ENCODE results near the gene ZDHHC5. TPM values are rescaled to one million over a fixed set of nuclear protein-coding genes. Genes with fewer than 3 reads are reported as not detected.
A peak's percentile ranks its signal among the peaks of the same experiment; 100 is the strongest.

ZDHHC5 gene
- total RNA-seq, 1 experiment from 2014 or later, result 51.6 TPM

- Mint-ChIP-seq H3K4me1 (peaks cover 46% of the 10 kb centered on the region), H3K27me3 (ENCODE audit: low read depth) (no peaks in the 10 kb centered on the region), H3K9me3 (no peaks in the 10 kb centered on the region), H3K27ac (no peak overlapping the region), H3K4me3 (no peak overlapping the region), H3K36me3 (peaks cover 13% of the 10 kb centered on the region)
- no peak for ATAC-seq
- TF ChIP-seq JUN (CRISPR knock-in tag; IDR thresholded peaks at IDR 0.05) (no peak), FOXP1 (CRISPR knock-in tag; IDR thresholded peaks at IDR 0.05; ENCODE audit: borderline replicate concordance) (no peak)
- CTCF ChIA-PET, result interaction anchor here (1.0 to 1.2 kb wide), 3 partner anchors 19 to 68 kb away, joined by 3 to 4 read pairs (median 4); partner anchors contain the start of gene BTBD18
- DNase-seq (ENCODE audit: low spot score), result no peak
- POLR2A ChIA-PET, result no interaction called here
Measured at GRCh38 chr11:57732661-57733060, 64.7 kb downstream of the ZDHHC5 start.

- TF ChIP-seq ZNF317 (CRISPR knock-in tag; IDR thresholded peaks at IDR 0.05; ENCODE audit: borderline replicate concordance, low read depth), result no peak
- TF ChIP-seq ZNF219 (CRISPR knock-in tag; IDR thresholded peaks at IDR 0.05; ENCODE audit: borderline replicate concordance), result no peak
- TF ChIP-seq KAT7 (CRISPR knock-in tag; IDR thresholded peaks at IDR 0.05; ENCODE audit: borderline replicate concordance), result no peak
- TF ChIP-seq ZNF281 (CRISPR knock-in tag; IDR thresholded peaks at IDR 0.05), result no peak
- no peak for TF ChIP-seq NFYB (CRISPR knock-in tag; conservative IDR thresholded peaks at IDR 0.05; ENCODE audit: low read depth)
- no peak for TF ChIP-seq ZBTB43 (CRISPR knock-in tag; IDR thresholded peaks at IDR 0.05)
- TF ChIP-seq TCF7 (CRISPR knock-in tag; IDR thresholded peaks at IDR 0.05; ENCODE audit: low read depth), result no peak
- no peak for TF ChIP-seq NFE2L1 (CRISPR knock-in tag; IDR thresholded peaks at IDR 0.05)
- TF ChIP-seq NR1H2 (CRISPR knock-in tag; IDR thresholded peaks at IDR 0.05), result no peak
- TF ChIP-seq USF2 (CRISPR knock-in tag; IDR thresholded peaks at IDR 0.05), result no peak
- no peak for TF ChIP-seq ZNF425 (CRISPR knock-in tag; conservative IDR thresholded peaks at IDR 0.05)
- ATAC-seq (peak; percentile 62), DNase-seq (ENCODE audit: low spot score) (no peak)
- ChIA-PET CTCF (interaction anchor here (2.0 kb wide), 1 partner anchor 65 kb away, joined by 7 read pairs; no protein-coding TSS in a partner anchor), POLR2A (interaction anchor here (0.7 to 1.1 kb wide), 3 partner anchors 26 to 91 kb away, joined by 3 read pairs; partner anchors contain the start of gene CTNND1)
- Mint-ChIP-seq H3K36me3 (peaks cover 26% of the 10 kb centered on the region), H3K9me3 (no peaks in the 10 kb centered on the region), H3K4me3 (no peak overlapping the region), H3K4me1 (peaks cover 27% of the 10 kb centered on the region), H3K27me3 (ENCODE audit: low read depth) (no peaks in the 10 kb centered on the region), H3K27ac (peak overlapping the region; percentile 81)
Measured at GRCh38 chr11:57735619-57736298, 67.8 kb downstream of the ZDHHC5 start.

All from WTC11 (cell line).